ENCODE results near the gene POMT2.
"Not testable (repeated sequence)": the region's sequence is repeated elsewhere in the genome, so short reads cannot be mapped to it uniquely, and the experiment has no call there.

Gene POMT2

GRCh38 chr14:77337880-77338279, 17.2 kb upstream of the POMT2 start:
- no peak for DNase-seq
- Histone ChIP-seq H3K36me3 (peaks cover 28 to 66% (median 34%) of the 10 kb centered on the region in 3 donors), H3K4me3 (no peak overlapping the region), H3K27ac (no peak overlapping the region), H3K9me3 (no peaks in the 10 kb centered on the region), H3K4me1 (no peaks in the 10 kb centered on the region), H3K27me3 (no peaks in the 10 kb centered on the region)
- TF ChIP-seq CTCF (IDR thresholded peaks at IDR 0.05), result no peak
- intact Hi-C loops (cut with DNase I; ENCODE audit: low total_unique reads), result no loop called here

GRCh38 chr14:77337255-77337654, 16.6 kb upstream of the POMT2 start:
- H3K27ac ChIP-seq; H3K4me1 ChIP-seq; DNase-seq; intact Hi-C loops (cut with DNase I; ENCODE audit: low total_unique reads); H3K4me3 ChIP-seq; H3K27me3 ChIP-seq; H3K9me3 ChIP-seq: not testable (repeated sequence)
- peaks cover 22 to 60% (median 28%) of the 10 kb centered on the region in 3 donors for H3K36me3 ChIP-seq

GRCh38 chr14:77335576-77335975, 14.9 kb upstream of the POMT2 start:
- DNase-seq, result no peak
- no peak for TF ChIP-seq CTCF (IDR thresholded peaks at IDR 0.05)
- peaks cover 8 to 43% (median 16%) of the 10 kb centered on the region in 3 donors for H3K36me3 ChIP-seq
- intact Hi-C loops (cut with DNase I; ENCODE audit: low total_unique reads), result no loop called here
- H3K4me3 ChIP-seq, result no peak overlapping the region
- H3K4me1 ChIP-seq, result no peaks in the 10 kb centered on the region
- no peaks in the 10 kb centered on the region for H3K9me3 ChIP-seq
- no peak overlapping the region for H3K27ac ChIP-seq
- H3K27me3 ChIP-seq, result no peaks in the 10 kb centered on the region

GRCh38 chr14:77329872-77330271, 9.2 kb upstream of the POMT2 start:
- no peak for TF ChIP-seq CTCF (IDR thresholded peaks at IDR 0.05)
- H3K9me3 ChIP-seq, result no peaks in the 10 kb centered on the region
- peaks cover 0 to 4% (median 0%) of the 10 kb centered on the region in 3 donors for H3K36me3 ChIP-seq
- H3K4me3 ChIP-seq, result no peak overlapping the region
- DNase-seq, result no peak
- intact Hi-C loops (cut with DNase I; ENCODE audit: low total_unique reads), result no loop called here
- no peak overlapping the region for H3K27ac ChIP-seq
- no peaks in the 10 kb centered on the region for H3K27me3 ChIP-seq
- H3K4me1 ChIP-seq, result no peaks in the 10 kb centered on the region

GRCh38 chr14:77327111-77327510, 6.4 kb upstream of the POMT2 start:
- intact Hi-C loops (cut with DNase I; ENCODE audit: low total_unique reads), result no loop called here
- Histone ChIP-seq H3K27ac (no peak overlapping the region), H3K4me3 (no peak overlapping the region), H3K4me1 (peaks cover 0 to 4% (median 2%) of the 10 kb centered on the region in 4 donors), H3K27me3 (no peaks in the 10 kb centered on the region), H3K9me3 (no peaks in the 10 kb centered on the region), H3K36me3 (peaks cover 0 to 4% (median 0%) of the 10 kb centered on the region in 3 donors)
- no peak for DNase-seq
- no peak for TF ChIP-seq CTCF (IDR thresholded peaks at IDR 0.05)

GRCh38 chr14:77325746-77326094, 5.0 kb upstream of the POMT2 start:
- intact Hi-C loops (cut with DNase I; ENCODE audit: low total_unique reads), result no loop called here
- H3K27ac ChIP-seq, result no peak overlapping the region
- peaks cover 0 to 4% (median 0%) of the 10 kb centered on the region in 3 donors for H3K36me3 ChIP-seq
- no peak for DNase-seq
- no peak for TF ChIP-seq CTCF (IDR thresholded peaks at IDR 0.05)
- H3K4me3 ChIP-seq, result no peak overlapping the region
- H3K27me3 ChIP-seq, result no peaks in the 10 kb centered on the region
- peaks cover 0 to 7% (median 3%) of the 10 kb centered on the region in 4 donors for H3K4me1 ChIP-seq
- H3K9me3 ChIP-seq, result no peaks in the 10 kb centered on the region
